Gastroesophageal sphincter (tissue), 4 donors: ENCODE measurements around the gene SMG7. TPM values are rescaled to one million over a fixed set of nuclear protein-coding genes. Genes with fewer than 3 reads are reported as not detected.

Experiments
- ATAC-seq: fragments of 150-250 bp; one replicate; pipeline ENCODE4 v1.9.1; 2016; ENCODE audit warnings: mild to moderate bottlenecking, moderate library complexity
- H3K27ac ChIP-seq, 4 donors: fragments of 200-600 bp; sonication (generic) in 3 of 4; 1 replicate in 3 of 4; 2 replicates in 1 of 4; pipeline ENCODE4 v1.5.1; 2016 to 2019
- H3K27me3 ChIP-seq: fragments of 200-600 bp; sonication (generic); one replicate; pipeline ENCODE4 v1.5.1; 2019
- H3K36me3 ChIP-seq, 2 donors: fragments of 200-600 bp; sonication (generic); one replicate each; pipeline ENCODE4 v1.5.1; 2019; ENCODE audit warnings: control low read depth in 1 of 2
- H3K4me1 ChIP-seq, 3 donors: fragments of 200-600 bp; sonication (generic); 1 replicate in 2 of 3; 2 replicates in 1 of 3; pipeline ENCODE4 v1.5.1; 2016 to 2019; ENCODE audit warnings: control low read depth in 2 of 3
- H3K4me3 ChIP-seq, 2 donors: fragments of 200-600 bp; sonication (generic); one replicate each; pipeline ENCODE4 v1.5.1; 2019; ENCODE audit warnings: mild to moderate bottlenecking in 1 of 2, moderate library complexity in 1 of 2
- H3K9me3 ChIP-seq, 3 donors: fragments of 200-600 bp; sonication (generic); one replicate each; pipeline ENCODE4 v1.5.1; 2017 to 2019; ENCODE audit warnings: control low read depth in 2 of 3
- EP300 ChIP-seq: sonication (generic); formaldehyde crosslinking; IDR thresholded peaks from one replicate; pipeline ENCODE4 v1.6.1; 2017; ENCODE audit warnings: antibody characterized with exemption, mild to moderate bottlenecking
- POLR2A ChIP-seq, 2 donors: fragments of 450-650 bp; IDR thresholded peaks; one replicate each; pipeline ENCODE4 v1.6.1; 2017; ENCODE audit warnings: antibody characterized with exemption in 2 of 2, mild to moderate bottlenecking in 2 of 2, moderate library complexity in 1 of 2
- POLR2AphosphoS5 ChIP-seq: sonication (generic); formaldehyde crosslinking; IDR thresholded peaks from one replicate; pipeline ENCODE4 v1.6.1; 2017; ENCODE audit warnings: antibody characterized with exemption
- WGBS, 2 donors: methylation state at CpG; one replicate each; pipeline ENCODE4 v1.1.5; 2018; ENCODE audit warnings: low coverage in 1 of 2; 5-methylcytosine and 5-hydroxymethylcytosine counted together
- total RNA-seq, 4 donors: library from RNA; depleted of rRNA; stranded (reverse); fragments of >200 nt; gene quantifications; one replicate each; pipeline ENCODE4 v1.1.0, GENCODE V29; 2016
- TF ChIP-seq, protein P1 (sequence below), 4 experiments: fragments of 200-600 bp in 2 of 4; fragments of 450-650 bp in 2 of 4; sonication (generic) in 1 of 4; IDR thresholded peaks; one replicate each; pipeline ENCODE4 v1.5.1; 2017 to 2019; ENCODE audit warnings: antibody characterized with exemption in 4 of 4, mild to moderate bottlenecking in 2 of 4, moderate library complexity in 2 of 4

SMG7 gene
- total RNA-seq, 4 donors from 2014 or later = 31.9 to 55.9 (median 38.2) TPM

- WGBS, 2 donors = 65 to 100% methylated on average over 1 to 5 of the region's 5 CpGs
- ATAC-seq = peak; percentile 33
- H3K4me1 ChIP-seq = peaks cover 0 to 7% (median 0%) of the 10 kb centered on the region in 3 donors
- no peaks in the 10 kb centered on the region for H3K9me3 ChIP-seq
- no peaks in the 10 kb centered on the region for H3K27me3 ChIP-seq
- no peak overlapping the region for H3K4me3 ChIP-seq
- TF ChIP-seq EP300 = no peak
- TF ChIP-seq, protein P1, sequence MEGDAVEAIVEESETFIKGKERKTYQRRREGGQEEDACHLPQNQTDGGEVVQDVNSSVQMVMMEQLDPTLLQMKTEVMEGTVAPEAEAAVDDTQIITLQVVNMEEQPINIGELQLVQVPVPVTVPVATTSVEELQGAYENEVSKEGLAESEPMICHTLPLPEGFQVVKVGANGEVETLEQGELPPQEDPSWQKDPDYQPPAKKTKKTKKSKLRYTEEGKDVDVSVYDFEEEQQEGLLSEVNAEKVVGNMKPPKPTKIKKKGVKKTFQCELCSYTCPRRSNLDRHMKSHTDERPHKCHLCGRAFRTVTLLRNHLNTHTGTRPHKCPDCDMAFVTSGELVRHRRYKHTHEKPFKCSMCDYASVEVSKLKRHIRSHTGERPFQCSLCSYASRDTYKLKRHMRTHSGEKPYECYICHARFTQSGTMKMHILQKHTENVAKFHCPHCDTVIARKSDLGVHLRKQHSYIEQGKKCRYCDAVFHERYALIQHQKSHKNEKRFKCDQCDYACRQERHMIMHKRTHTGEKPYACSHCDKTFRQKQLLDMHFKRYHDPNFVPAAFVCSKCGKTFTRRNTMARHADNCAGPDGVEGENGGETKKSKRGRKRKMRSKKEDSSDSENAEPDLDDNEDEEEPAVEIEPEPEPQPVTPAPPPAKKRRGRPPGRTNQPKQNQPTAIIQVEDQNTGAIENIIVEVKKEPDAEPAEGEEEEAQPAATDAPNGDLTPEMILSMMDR (IDR thresholded peaks at IDR 0.05) = no peak
- no peak for TF ChIP-seq POLR2AphosphoS5
- no peak for TF ChIP-seq POLR2A (IDR thresholded peaks at IDR 0.05)
- H3K27ac ChIP-seq = peak overlapping the region in 2 of 4 donors; percentile 8 to 32
- no peaks in the 10 kb centered on the region for H3K36me3 ChIP-seq
Observed at GRCh38 chr1:183567584-183567983, 95.3 kb downstream of the SMG7 start.

DNA sequence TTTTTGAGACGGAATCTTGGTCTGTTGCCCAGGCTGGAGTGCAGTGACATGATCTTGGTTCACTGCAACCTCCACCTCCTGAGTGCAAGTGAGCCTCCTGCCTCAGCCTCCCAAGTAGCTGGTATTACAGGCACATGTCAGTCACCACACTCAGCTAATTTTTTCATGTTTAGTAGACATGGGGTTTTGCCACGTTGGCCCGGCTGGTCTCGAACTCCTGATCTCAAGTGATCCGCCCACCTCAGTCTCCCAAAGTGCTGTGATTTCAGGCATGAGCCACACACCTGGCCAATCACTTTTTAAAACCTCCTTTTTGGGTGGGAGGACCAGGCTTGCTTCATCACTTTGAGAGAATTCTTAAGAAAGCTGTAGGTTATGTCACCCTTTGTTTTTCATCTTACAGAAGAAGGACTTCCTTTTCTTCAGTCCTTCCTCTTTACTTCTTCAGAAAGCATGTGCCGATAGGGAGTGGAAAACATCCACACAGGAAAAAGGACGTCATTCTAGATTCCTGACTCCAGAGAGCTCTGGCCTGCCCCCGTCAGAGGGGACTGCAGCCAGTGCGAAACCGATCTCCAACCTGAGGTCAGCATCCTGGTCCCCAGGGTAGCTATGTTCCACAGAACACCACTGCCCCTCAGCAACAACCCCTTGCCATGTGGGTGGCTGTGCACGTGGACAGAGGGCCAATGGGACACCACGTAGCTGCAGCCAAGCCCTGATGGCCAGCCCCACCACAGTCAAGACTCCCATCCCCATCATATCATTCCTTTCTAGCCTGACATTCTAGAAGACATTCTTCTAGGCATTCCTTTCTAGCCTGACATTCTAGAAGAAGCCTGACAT is 96.1 kb downstream of the SMG7 start:
- TF ChIP-seq, protein P1 (IDR thresholded peaks at IDR 0.05) = no peak
- TF ChIP-seq POLR2A (IDR thresholded peaks at IDR 0.05) = no peak
- no peak for TF ChIP-seq EP300
- no peak for TF ChIP-seq POLR2AphosphoS5
- peak; percentile 63 for ATAC-seq
- 76 to 78% methylated on average over 6 to 8 of the region's 12 CpGs for WGBS, 2 donors
- Histone ChIP-seq H3K9me3 (no peaks in the 10 kb centered on the region), H3K36me3 (no peaks in the 10 kb centered on the region), H3K4me3 (no peak overlapping the region), H3K4me1 (peaks cover 0 to 7% (median 0%) of the 10 kb centered on the region in 3 donors), H3K27ac (peak overlapping the region in 2 of 4 donors; percentile 13 to 32), H3K27me3 (no peaks in the 10 kb centered on the region)

GRCh38 chr1:183569141-183569540 is 96.8 kb downstream of the SMG7 start:
- Histone ChIP-seq H3K9me3 (no peaks in the 10 kb centered on the region), H3K36me3 (no peaks in the 10 kb centered on the region), H3K27ac (peak overlapping the region in 2 of 4 donors; percentile 13 to 15), H3K4me3 (no peak overlapping the region), H3K27me3 (no peaks in the 10 kb centered on the region), H3K4me1 (peaks cover 0 to 7% (median 0%) of the 10 kb centered on the region in 3 donors)
- TF ChIP-seq EP300 (no peak), POLR2AphosphoS5 (no peak), POLR2A (IDR thresholded peaks at IDR 0.05) (no peak)
- TF ChIP-seq, protein P1 (IDR thresholded peaks at IDR 0.05) = no peak
- ATAC-seq = no peak
- 61% methylated on average over 3 of the region's 4 CpGs; no CpG with 5 or more reads in 1 of the 2 donors for WGBS, 2 donors

DNA sequence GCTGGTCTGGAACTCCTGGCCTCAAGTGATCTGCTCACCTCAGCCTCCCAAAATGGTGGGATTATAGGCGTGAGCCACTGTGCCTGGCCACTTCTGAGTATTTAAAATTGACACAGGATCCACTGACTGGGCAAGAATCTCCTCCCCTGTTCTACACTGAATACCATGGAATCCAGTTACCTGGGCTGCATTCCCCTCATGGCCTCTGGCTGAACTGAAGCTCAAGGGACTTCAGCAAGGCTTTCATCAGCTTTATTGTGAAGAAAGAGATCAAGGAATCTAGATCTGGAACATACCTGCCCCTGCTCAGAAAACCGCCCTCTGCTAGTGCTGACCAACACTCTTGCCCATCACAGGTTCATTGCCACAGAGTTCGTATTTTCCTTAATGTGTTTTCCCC is 97.5 kb downstream of the SMG7 start:
- WGBS, 2 donors = 90 to 95% methylated on average over 2 of the region's 3 CpGs

More for the DNA sequence above, 97.5 kb downstream of the SMG7 start:
- no peak for ATAC-seq
- Histone ChIP-seq H3K27me3 (no peaks in the 10 kb centered on the region), H3K4me1 (peaks cover 0 to 7% (median 0%) of the 10 kb centered on the region in 3 donors), H3K9me3 (no peaks in the 10 kb centered on the region), H3K4me3 (no peak overlapping the region), H3K36me3 (no peaks in the 10 kb centered on the region), H3K27ac (no peak overlapping the region)
- TF ChIP-seq POLR2AphosphoS5 = no peak
- TF ChIP-seq POLR2A (IDR thresholded peaks at IDR 0.05) = no peak
- no peak for TF ChIP-seq EP300
- TF ChIP-seq, protein P1 (IDR thresholded peaks at IDR 0.05) = no peak
